Right hindlimb (tissue), 1 donor: ENCODE data around the gene TTC36.
"Not testable (repeated sequence)": the region's sequence is repeated elsewhere in the genome, so short reads cannot be mapped to it uniquely, and the experiment has no call there.

Experiments used
- DNase-seq: peaks from one replicate; pipeline ENCODE4 v3.0.0-alpha.2; 2018

Gene TTC36

DNA sequence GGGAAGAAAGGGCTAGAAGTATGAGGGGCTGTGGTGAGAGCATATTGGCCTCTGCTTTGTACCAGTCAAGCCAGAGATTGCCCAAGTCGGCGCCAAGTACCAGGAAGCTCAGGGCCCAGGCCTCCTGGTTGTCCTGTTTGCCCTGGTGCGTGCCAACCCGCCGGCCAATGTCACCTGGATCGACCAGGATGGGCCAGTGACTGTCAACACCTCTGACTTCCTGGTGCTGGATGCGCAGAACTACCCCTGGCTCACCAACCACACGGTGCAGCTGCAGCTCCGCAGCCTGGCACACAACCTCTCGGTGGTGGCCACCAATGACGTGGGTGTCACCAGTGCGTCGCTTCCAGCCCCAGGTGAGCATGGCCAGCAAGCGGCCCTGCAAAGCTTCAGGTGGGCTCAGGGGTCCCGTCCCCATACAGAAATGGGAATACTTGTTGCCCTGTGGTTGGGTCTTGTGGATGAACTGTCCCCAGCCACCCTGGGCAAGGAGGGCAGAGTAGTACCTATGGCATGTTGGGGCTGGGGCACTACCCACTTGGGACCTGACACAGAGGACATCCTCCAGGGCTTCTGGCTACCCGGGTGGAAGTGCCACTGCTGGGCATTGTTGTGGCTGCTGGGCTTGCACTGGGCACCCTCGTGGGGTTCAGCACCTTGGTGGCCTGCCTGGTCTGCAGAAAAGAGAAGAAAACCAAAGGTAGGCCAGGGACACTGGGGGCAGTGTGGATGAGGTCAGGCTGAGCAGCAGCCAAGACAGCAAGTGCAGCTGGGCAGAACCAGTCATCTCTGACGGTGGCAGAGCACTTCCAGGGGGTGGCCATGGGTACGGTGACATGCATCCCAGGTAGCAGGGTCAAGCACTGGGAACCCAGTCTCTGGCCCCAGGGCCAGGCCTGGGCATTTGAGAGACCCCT is 5.8 kb downstream of the TTC36 start:
- DNase-seq: no peak

DNA sequence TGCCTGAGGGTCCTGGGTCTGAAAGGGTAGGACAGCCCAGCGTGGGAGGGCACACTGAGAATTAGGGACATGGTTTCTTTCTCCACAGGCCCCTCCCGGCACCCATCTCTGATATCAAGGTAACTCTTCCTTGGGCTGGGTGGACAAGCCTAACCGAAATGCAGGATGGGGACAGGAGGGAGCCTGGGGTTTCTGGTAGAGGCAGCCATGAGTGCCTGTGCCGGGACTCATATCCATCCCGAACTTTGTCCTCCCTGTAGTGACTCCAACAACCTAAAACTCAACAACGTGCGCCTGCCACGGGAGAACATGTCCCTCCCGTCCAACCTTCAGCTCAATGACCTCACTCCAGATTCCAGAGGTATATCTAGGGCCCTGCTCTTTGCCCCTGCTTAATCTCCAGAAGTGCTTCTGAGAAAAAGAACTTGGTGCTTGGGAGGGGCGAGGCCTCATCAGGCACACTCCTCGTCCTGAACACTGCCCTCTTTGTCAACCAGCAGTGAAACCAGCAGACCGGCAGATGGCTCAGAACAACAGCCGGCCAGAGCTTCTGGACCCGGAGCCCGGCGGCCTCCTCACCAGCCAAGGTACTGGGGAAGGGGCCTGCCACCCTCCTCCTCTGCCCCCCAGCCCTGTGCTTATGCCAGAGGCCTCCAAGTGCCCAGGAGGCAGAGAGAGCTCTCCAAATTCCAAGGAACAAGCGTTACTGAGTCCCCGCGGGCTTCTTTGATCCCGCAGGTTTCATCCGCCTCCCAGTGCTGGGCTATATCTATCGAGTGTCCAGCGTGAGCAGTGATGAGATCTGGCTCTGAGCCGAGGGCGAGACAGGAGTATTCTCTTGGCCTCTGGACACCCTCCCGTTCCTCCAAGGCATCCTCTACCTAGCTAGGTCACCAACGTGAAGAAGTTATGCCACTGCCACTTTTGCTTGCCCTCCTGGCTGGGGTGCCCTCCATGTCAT is 6.8 kb downstream of the TTC36 start:
- DNase-seq: no peak

DNA sequence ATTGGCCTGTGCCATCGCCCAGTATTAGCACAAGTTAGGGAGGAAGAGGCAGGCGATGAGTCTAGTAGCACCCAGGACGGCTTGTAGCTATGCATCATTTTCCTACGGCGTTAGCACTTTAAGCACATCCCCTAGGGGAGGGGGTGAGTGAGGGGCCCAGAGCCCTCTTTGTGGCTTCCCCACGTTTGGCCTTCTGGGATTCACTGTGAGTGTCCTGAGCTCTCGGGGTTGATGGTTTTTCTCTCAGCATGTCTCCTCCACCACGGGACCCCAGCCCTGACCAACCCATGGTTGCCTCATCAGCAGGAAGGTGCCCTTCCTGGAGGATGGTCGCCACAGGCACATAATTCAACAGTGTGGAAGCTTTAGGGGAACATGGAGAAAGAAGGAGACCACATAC is 8.0 kb downstream of the TTC36 start:
- DNase-seq: no peak

DNA sequence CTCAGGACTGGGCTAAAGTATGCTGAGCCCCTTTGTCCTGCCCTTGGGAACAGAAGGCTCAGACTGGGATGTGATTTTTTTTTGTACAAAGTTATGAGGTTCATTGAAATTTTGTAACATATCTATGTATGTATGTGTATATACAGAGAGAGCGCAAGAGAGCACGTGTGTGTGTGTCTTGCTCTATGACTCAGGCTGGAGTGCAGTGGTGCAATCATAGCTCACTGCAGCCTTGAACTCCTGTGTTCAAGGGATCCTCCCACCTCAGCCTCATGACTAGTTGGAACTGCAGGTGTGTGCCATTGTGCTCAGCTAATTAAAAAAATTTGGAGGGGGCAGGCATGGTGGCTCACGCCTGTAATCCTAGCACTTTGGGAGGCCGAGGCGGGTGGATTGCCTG is 9.5 kb downstream of the TTC36 start:
- no peak for DNase-seq

DNA sequence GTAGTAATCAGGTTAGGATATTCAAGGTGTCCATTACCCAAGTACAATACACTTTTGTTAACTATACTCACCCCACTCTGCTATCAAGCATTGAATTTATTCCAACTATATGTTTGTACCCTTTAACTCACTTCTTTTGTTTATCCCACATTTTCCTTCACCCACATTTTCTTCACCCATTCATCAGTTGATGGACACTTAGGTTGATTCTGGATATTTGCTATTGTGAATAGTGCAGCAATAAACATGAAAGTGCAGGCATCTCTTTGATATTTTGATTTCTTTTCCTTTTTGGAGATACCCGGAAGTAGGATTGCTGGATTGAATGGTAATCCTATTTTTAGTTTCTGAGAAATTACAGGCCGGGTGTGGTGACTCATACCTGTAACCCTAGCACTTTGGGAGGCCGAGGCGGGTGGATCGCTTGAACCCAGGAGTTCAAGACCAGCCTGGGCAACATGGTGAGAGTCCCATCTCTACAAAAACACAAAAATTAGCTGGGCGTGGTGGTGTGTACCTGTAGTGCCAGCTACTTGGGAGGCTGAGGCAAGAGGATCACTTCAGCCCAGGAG is 10.2 kb downstream of the TTC36 start:
- no peak for DNase-seq

DNA sequence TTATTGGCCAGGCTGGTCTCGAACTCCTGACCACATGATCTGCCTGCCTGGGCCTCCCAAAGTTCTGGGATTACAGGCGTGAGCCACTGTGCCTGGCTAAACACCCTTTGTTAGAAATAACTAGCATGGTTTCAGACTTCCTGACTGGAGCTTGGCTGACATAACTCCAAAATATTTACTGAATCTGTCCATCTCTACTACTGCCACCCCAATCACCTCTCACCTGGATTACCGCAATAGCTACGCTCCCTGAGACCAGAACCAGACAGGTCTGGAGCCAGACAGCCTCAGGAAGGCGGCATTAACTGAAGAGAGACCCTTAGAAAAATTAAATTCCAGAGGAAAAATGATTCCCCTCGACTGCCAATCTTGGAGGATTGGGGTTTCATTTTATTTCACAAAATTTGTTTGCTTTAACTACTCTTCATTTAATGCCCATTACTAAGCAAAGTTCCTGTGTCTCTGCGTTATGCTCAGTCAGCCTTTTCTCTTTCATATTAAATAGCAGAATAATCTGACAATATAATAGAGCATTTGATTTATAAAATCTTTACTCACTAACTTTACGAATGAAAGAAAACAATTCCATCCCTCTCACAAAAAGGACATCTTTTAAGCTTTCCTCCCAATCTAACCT is 16.9 kb downstream of the TTC36 start:
- no peak for DNase-seq

DNA sequence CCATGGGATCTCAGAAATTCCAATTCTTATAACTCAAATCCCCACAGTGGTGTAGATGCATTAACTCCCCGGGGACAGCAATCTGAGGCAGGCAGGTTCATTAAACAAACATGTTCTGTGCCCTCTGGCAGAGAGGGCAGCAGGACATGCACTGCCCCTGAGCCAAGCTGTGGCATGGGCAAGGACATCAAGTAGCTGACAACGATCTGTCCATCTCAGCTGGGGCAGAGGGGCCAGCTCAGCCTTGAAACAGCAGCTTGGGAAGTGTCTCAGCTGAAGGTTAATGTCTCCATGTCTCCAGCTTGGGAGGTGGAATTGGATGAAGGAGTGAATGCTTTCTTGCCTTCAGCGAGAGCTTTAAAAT is 17.4 kb downstream of the TTC36 start:
- no peak for DNase-seq

DNA sequence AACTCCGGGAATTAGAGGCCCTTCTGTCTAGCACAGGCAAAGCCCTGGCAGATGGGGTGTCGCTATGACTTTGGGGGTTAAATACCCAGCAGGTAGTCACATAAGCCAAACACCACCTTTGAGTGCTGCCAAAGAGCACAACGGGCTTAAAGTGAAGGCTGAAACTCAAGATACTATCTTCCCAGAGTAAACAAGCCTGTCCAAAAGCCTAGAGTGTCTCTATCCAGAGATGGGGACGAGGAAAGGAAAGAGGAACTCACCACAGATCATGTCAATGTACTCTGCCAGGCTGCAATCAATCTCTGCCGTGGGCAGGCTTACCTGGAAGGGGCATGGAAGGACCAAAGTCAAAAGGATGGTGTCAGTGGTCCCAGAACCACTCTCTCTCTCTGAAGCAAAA is 18.3 kb downstream of the TTC36 start:
- DNase-seq: no peak

DNA sequence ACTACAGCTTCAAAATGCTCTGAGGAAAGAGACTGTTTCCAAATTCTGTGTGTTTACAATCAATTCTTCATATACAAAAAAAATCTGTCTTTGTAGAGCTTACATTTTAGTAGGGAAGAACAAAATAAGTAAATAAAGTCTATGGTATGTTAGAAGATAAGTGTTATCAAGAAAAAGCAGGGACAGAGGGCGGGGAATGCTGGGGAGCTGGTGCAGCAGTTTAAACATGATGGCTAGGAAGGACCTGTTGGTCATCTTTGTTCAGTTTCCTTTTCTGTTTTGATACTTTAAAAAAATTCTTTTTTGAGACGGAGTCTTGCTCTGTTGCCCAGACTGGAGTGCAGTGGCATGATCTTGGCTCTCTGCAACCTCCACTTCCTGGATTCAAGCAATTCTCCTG is 19.9 kb downstream of the TTC36 start:
- no peak for DNase-seq

DNA sequence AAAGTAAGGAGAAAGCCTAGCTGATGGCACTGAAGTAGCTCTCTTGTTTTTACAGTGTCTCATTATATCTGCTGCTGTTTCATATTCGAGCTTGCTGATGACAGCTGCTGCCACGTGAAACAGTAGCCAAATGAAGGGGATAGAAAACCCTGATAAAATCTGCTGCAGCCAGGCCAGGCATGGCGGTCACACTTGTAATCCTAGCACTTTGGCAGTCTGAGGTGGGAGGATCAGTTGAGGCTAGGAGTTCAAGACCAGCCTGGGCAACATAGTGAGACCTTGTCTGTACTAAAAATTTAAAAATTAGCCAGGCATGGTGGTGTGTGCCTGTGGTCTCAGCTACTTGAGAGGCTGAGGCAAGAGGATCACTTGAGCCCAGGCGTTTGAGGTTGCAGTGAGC is 25.1 kb downstream of the TTC36 start:
- no peak for DNase-seq

DNA sequence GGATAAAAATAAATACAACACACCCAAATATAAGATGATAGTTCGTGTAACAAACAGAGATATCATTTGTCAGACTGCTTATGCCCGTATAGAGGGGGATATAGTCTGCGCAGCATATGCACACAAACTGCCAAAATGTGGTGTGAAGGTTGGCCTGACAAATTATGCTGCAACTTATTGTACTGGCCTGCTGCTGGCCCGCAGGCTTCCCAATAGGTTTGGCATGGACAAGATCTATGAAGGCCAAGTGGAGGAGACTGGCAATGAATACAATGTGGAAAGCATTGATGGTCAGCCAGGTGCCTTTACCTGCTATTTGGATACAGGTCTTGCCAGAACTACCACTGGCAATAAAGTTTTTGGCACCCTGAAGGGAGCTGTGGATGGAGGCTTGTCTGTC is 33.5 kb downstream of the TTC36 start:
- DNase-seq: no peak

DNA sequence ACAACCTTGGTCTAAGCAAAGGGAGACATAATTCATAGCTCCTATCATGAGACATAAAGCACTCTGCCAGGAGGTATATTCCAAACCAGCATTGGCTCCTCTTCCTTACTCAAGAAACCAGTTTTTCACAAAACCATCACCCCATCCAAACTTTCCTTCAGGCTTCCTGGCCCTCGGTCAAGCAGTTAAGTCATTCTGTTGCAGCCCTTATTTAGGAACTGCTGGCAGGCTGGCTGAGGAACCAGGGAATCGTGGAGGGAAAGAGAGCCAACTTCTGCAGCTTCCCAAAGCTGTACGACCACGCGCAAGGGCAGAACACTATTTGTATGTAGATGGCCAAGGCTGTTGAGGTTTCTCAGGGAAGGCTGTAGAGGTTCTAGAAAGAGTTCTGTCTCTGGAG is 37.8 kb downstream of the TTC36 start:
- DNase-seq: peak; percentile 78

DNA sequence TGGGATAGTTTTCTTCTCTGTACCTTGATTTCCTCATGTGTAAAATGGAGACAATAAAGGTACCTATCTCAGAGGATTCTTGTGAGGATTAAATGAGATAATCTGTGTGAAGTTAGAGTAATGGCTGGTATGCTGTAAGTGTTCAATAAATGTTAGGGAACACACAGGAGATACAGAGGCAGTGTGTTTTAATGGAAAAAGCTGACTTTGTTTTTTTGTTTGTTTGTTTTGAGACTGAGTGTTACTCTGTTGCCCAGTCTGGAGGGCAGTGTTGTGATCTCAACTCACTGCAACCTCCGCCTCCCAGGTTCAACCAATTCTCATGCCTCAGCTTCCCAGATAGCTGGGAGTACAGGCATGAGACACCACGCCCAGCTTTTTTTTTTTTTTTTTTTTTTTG is 42.4 kb downstream of the TTC36 start:
- DNase-seq: no peak

DNA sequence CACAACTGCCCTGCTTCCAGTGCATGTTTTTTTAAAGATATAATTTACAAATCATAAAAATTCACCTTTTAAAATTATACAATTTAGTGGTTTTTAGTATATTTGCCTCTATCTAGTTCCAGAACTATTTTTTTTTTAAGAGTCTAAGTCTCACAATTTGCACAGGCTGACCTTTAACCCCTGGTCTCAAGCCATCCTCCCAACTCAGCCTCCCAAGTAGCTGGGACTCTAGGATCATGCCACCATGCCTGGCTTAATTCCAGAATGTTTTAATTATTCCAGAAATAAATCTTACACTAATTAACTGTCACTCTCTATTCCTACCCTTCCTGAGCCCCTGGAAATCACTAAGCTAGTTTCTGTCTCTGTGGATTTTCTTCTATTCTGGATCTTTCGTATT is 43.5 kb downstream of the TTC36 start:
- DNase-seq: no peak

DNA sequence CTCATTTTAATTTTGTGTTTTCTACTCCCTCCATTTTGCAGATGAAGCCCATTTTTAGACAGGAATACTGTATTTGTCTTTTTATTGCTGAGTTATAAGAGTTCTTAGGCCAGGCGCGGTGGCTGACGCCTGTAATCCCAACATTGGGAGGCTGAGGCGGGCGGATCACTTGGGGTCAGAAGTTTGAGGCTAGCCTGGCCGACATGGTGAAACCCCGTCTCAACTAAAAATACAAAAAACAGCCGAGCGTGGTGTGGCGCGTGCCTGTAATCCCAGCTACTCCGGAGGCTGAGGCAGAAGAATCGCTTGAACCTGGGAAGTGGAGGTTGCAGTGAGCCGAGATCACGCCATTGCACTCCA is 44.4 kb downstream of the TTC36 start:
- DNase-seq: peak; percentile 39

DNA sequence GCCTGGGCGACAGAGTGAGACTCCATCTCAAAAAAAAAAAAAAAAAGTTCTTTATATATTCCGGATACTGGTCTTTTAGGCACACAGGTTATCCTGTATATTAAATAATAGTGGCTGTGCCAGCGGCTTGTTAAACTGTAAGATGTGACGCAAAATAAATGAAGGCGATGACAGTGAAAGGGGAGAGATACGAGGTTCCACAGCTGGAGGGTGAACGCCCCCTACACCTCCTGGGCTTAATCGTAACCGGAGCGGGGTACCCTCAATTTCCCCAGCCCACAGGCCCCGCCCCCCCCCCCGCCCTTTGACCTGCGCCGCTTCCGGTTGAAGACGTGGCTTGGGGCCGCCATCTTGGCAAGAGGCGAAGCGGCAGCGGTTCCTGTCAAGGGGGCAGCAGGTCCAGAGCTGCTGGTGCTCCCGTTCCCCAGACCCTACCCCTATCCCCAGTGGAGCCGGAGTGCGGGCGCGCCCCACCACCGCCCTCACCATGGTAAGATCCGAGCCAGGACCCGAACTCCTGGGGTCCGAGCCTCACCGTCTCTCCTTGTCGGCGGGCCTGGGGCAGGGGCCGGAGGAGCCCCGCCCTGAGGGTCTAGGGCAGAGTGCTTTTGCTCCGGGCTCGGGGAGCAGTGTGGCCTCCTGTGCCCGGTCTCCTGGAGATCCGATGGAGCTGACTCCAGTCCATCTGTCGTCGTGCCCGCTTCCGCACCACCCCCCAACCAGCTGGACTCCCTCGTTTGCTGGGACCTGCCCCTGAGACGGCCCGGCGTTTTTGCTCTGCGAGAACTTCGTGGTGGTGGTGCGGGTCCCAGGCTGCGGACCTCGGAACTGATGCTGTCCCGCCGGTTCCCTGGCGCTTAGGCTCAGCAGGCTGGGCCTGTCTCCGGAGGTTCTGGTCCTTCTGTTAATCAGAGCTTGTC is 45.0 kb downstream of the TTC36 start, which contains the start of gene ARCN1:
ARCN1 (plus strand) TSS at position 349 of the 920 bp plus-strand sequence; CDS start at position 488, 139 bp downstream.
- peak; percentile 93 for DNase-seq

DNA sequence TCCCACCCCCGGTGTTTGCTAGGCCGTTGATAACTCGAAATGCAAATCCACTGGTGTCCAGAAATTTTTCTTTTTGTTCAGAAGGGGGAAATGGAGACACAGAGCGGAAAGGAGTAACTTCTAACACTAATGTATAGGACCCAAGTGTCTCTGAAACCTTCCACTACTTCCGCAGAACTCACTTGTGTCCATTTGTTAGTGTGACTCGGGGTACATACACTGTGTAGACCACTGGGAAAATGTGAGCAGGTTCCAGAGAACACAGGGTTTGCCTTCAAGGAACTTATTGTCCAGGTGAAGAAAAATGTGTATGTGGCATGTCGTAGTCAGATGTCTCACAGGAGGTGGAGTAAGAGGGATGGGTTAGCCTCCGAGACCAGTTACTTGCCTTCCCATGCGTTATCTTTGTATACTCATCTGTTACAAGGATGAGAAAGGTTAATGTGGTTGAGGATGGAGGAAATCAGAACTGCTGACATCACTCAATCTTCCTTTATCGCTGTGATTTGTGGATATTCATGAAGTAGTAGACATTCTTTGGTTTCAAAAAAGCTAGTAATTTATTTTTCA is 45.8 kb downstream of the TTC36 start:
- DNase-seq: no peak

DNA sequence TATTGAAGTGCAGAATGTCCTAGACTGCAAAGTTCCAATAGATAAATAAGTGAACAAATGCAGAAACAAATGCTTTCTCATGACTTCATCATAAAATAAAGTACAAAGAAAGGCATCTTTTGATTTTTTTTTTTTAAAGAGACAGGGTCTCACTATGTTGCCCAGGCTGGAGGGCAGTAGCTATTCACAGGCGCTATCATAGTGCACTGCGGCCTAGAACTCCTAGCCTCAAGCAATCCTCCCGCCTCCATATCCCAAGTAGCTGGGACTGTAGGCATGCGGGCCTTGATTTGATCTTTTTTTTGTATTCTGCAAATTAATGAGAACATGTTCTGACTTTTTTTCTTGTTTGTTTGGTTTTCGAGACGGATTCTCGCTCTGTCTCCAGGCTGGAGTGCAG is 47.4 kb downstream of the TTC36 start:
- no peak for DNase-seq

DNA sequence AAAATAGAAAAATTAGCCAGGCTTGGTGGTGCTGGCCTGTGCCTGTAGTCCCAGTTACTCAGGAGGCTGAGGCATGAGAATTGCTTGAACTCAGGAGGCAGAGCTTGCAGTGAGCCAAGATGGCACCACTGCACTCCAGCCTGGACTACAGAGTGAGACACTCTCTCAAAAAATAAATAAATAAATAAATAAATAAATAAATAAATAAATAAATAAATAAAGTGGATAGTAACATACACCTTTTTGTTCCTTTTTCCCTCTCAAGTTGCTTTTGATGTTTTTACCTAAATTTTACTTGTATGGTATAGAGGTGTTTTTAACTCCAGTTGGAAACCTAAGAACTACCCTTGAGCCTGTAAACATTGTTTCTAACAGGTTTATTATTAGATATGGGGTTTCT is 50.7 kb downstream of the TTC36 start:
- not testable (repeated sequence) for DNase-seq
